Activated CD8-positive, alpha-beta memory T cell treated with anti-CD3 and anti-CD28 coated beads, Interleukin-2, amount 50 U/mL, for 24 hours (primary cell): ENCODE data around the gene LTB4R2.
"Not testable (repeated sequence)": the region's sequence is repeated elsewhere in the genome, so short reads cannot be mapped to it uniquely, and the experiment has no call there.

Source experiments
- DNase-seq: peaks from one replicate; pipeline ENCODE4 v3.0.0-alpha.2; 2020; ENCODE audit errors: extremely low read depth

Gene LTB4R2

GRCh38 chr14:24339284-24340151 lies 29.6 kb downstream of the LTB4R2 start, which contains the start of gene RIPK3:
Gene RIPK3 (minus strand): TSS chr14:24339991. CDS start chr14:24339826, 165 bp downstream.
- peak; percentile 26 for DNase-seq

DNA sequence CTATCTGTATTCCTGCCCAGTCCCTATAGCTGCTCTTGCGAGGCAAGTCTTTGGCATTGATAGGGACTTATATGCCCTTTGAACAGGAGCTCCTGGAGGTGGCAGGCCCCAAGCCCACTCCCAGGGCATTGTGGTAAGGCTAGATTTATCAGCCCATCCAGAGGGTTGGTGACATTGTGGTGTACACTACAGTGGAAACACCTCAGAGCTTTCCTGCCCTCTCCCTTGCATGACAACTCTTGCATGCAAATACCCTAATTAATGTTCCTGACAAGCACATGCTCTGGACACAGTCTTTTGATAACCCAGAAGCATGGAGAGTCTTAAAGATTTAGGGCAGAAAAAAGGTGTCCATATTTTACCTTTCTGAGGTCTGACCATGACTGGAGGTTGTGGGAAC lies 30.7 kb downstream of the LTB4R2 start:
- DNase-seq, result no peak

DNA sequence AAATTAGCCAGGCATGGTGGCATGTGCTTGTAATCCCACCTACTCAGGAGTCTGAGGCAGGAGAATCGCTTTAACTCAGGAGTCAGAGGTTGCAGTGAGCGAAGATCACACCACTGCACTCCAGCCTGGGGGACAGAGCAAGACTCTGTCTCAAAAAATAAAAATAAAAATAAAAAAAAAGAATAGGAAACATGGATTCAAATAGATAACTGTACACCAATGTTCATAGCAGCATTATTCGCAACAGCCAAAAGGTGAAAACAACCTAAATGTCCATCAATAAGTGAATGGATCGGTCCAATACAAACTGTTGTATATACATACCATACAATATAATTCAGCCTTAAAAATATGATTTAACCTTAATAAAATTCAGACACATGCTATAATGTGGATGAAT lies 32.9 kb downstream of the LTB4R2 start:
- no peak for DNase-seq

GRCh38 chr14:24343795-24344660 lies 34.1 kb downstream of the LTB4R2 start:
- DNase-seq, result no peak

DNA sequence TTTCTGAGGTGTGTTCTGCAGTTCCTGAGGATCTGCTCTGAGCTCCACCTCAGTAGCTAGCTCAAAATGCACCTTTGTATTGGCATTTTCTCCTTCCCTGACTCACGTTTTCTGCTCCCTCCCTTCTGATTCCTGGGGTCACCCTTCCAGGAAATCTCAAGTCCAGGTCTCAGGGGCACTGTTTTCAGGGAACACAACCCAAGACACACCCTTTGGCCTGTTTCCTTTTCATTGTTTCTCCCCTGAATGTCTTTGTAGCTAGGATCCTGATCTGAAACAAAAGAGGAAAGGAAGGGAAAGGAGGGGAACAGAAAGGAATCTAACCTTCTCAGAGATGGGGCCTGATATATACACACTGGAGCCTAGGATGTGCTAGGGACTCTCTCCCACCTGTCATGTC lies 37.2 kb downstream of the LTB4R2 start:
- no peak for DNase-seq

- no peak for DNase-seq
These were observed 38.2 kb downstream of the LTB4R2 start for GRCh38 chr14:24348186-24348585.

DNA sequence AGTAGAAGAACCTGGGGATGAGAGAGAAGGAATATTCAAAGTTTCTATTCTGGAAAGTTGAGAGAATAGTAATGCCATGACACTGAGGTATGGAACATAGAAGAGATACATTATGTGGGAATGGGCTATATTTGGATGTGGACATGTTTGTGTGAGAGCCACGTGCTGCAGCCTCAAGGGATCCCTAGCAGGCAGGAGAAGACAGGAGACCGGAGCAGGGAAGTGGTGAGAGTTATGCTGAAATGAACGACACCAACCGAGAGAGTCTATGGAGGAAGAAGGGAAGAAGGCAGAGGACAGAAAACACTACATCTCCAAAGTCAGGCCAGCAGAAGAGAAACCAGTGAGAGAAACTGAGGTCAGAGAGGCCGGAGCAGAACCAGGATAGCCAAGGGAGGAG lies 39.8 kb downstream of the LTB4R2 start:
- no peak for DNase-seq

DNA sequence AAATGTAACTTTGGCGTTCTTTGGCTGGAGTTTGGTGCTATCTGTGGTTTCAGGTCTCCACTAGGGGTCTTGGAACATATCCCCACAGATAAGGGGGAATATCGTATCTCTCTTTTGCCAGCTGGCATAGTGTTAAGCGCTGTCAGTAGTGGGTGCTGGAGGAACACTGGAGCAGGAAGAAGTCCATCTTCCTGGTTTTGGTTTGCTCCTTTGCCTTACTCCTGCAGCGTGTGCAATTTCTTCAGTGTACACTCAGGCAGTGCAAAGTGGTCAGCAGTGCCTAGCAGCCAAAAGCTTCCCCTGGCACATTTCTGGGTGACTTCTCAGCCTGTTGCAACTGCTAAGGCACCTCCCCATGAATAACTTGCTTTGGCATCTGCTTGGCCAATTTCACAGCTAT lies 41.6 kb downstream of the LTB4R2 start:
- DNase-seq, result no peak

DNA sequence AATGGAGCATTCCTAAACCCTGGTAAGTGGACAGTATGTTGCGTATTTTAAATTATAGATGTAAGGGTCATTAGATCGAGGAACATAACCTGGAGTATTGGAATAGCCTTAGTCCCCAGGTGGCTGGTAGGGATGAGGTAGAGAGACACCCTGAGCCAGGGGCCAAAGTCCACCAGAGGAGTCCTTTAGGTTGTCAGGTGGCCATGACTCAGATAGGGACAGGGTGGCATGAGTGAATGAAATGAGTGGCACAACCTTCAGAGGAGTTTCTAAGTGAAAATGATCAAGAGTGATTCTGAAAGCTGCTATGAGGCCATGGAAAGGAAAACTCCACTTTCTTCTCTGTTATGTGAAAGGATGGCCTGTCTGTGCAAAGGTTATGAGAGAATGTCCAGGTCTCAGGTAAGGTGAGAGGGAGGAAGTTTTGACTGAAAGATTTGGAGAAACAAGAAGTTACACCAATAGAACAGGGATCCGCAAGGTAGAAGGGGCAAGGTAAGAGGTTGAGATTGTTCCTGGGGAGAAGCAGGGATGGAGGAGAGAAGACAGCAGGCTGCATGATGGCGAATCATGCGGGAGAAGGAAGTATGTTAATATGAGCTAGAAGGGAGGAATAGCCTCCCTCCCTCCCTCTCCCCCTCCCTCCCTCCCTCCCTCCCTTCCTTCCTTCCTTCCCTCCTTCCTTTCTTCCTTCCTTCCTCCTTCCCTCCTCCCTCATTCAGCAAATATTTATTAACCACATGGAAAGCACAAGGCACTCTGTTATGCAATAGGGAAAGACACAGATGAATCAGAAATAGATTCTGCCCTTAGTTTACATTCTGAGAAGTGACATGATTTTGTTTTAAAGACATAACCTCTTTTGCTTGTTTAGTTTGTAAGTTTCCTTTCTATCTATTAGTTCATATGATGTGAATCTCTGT lies 43.9 kb downstream of the LTB4R2 start:
- no peak for DNase-seq

DNA sequence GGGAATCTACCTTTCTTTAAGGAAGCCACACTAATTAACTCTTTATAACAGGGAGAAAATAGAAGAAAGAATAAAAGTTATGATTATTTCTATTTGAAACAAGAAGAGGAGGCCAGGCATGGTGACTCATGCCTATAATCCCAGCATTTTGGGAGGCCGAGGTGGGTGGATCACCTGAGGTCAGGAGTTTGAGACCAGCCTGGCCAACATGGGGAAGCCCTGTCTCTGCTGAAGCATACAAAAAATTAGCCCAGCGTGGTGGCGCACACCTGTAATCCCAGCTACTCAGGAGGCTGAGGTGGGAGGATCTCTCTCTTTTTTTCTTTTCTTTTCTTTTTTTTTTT lies 44.5 kb downstream of the LTB4R2 start:
- DNase-seq, result not testable (repeated sequence)

DNA sequence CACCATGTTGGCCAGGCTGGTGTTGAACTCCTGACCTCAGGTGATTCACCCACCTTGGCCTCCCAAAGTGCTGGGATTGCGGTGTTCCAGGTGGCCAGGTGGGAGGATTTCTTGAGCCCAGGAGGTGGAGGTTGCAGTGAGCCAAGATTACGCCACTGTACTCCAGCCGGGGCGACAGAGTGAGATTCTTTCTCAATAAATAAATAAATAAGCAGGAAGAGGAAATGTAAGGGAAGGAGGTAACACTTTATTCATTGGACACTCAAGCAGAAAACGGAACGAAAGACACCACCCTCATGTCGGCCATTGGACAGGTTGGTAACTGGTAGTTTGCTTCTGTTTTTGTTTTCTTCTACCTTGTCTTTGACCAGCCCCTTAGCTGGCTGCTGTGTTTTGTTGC lies 45.1 kb downstream of the LTB4R2 start:
- DNase-seq, result no peak

DNA sequence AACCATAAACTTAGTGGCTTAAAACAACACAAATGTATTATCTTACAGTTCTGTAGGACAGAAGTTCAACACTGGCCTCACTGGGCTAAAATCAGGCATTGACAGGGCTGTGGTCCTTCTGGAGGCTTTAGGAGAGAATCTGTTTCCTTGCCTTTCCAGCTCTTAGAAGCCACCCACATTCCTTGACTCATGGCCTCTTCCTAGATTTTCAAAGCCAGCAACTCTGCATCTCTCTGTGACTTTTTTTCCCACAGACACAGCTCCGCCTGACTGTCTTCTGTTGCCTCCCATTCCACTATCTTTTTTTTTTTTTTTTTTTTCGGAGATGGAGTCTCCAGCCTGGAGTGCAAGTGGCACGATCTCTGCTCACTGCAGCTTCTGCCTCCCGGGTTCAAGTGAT lies 46.3 kb downstream of the LTB4R2 start:
- no peak for DNase-seq

DNA sequence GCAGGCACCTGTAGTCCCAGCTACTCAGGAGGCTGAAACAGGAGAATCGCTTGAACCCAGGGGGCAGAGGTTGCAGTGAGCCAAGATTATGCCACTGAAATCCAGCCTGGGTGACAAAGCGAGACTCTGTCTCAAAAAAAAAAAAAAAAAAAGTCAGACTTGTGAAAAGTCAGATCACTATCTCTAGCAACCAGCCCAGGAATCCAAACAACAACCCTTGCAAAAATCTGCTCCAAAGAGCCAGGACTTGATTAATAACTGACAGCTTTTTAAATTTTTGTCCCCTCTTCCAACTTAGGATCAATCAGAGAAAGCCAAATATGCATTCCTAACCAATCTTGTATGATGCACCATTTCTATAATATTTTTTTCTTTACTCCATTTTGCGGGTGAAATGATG lies 50.3 kb downstream of the LTB4R2 start:
- DNase-seq, result no peak

DNA sequence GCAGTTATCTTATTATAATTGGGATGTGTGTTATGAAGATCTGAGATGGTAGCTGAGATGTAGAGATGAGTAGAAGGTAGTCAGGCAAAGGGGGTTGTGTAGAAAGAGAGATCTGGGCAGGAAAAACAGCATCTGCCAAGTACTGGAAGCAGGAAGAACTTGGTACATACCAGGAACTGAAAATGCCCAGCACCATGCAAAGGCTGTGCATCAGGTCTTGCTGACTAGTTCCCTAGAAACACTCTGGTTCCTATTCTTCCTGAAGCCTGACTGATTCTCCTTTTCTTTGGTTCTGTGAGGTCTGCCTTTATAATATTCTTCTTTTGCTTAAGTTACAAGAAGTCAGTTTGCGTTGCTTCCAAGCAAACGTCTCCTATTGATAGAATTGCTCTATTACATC lies 51.4 kb downstream of the LTB4R2 start:
- no peak for DNase-seq
